Hindlimb muscle (tissue), 1 donor: ENCODE data around the gene PPDPF. TPM values are rescaled to one million over a fixed set of nuclear protein-coding genes. Genes with fewer than 3 reads are reported as not detected.

Experiments used
- DNase-seq: peaks from one replicate; pipeline ENCODE4 v3.0.0-alpha.2; 2013
- polyA plus RNA-seq: library from polyadenylated mRNA; unstranded; fragments of 120-200 nt; gene quantifications from one replicate; pipeline ENCODE4 v1.2.1, GENCODE V29; 2013; ENCODE audit not compliant: insufficient read length

The PPDPF gene
- polyA plus RNA-seq, 1 donor = 287 TPM

GRCh38 chr20:63522091-63522868 lies 1.7 kb downstream of the PPDPF start:
- no peak for DNase-seq

GRCh38 chr20:63522981-63523611 lies 2.5 kb downstream of the PPDPF start:
- DNase-seq = no peak

- DNase-seq = no peak
These were observed 4.6 kb downstream of the PPDPF start for GRCh38 chr20:63525185-63525584.

- DNase-seq = no peak
These were observed 5.4 kb downstream of the PPDPF start for GRCh38 chr20:63525971-63526370.

- DNase-seq = no peak
These were observed 6.6 kb downstream of the PPDPF start for GRCh38 chr20:63527184-63527583.

- DNase-seq = no peak
These were observed 8.8 kb downstream of the PPDPF start for GRCh38 chr20:63529180-63529860.

GRCh38 chr20:63529861-63530787 lies 9.6 kb downstream of the PPDPF start:
- no peak for DNase-seq

- no peak for DNase-seq
These were observed 10.2 kb downstream of the PPDPF start for GRCh38 chr20:63530788-63531160.

- no peak for DNase-seq
These were observed 11.3 kb downstream of the PPDPF start for GRCh38 chr20:63531686-63532448.

- no peak for DNase-seq
These were observed 11.9 kb downstream of the PPDPF start for GRCh38 chr20:63532449-63532971.

GRCh38 chr20:63533388-63533787 lies 12.8 kb downstream of the PPDPF start:
- no peak for DNase-seq

- DNase-seq = no peak
These were observed 13.4 kb downstream of the PPDPF start for GRCh38 chr20:63533871-63534393.

GRCh38 chr20:63534427-63534830 lies 13.9 kb downstream of the PPDPF start:
- no peak for DNase-seq

- no peak for DNase-seq
These were observed 14.5 kb downstream of the PPDPF start for GRCh38 chr20:63534831-63535651.

- no peak for DNase-seq
These were observed 15.8 kb downstream of the PPDPF start for GRCh38 chr20:63536241-63536977.

GRCh38 chr20:63536997-63537524 lies 16.5 kb downstream of the PPDPF start, which contains the start of gene PTK6:
PTK6 (minus strand) TSS chr20:63537376; CDS start chr20:63537314, 62 bp downstream.
- DNase-seq = no peak

- DNase-seq = peak; percentile 77
These were observed 17.1 kb downstream of the PPDPF start for GRCh38 chr20:63537525-63538203.
